ENCODE data around the gene KRTAP2-3. TPM values are rescaled to one million over a fixed set of nuclear protein-coding genes. Genes with fewer than 3 reads are reported as not detected.
"Not testable (repeated sequence)": the region's sequence is repeated elsewhere in the genome, so short reads cannot be mapped to it uniquely, and the experiment has no call there.

Gene KRTAP2-3
- total RNA-seq, 1 donor from 2014 or later: not detected

GRCh38 chr17:41067281-41067680 lies 7.4 kb upstream of the KRTAP2-3 start:
- Histone ChIP-seq H3K9me3 (ENCODE audit: control insufficient read depth in 3 of 3, low read length in 3 of 3) (no peaks in the 10 kb centered on the region), H3K27ac (ENCODE audit: low read depth, low read length) (no peak overlapping the region), H3K27me3 (ENCODE audit: control insufficient read depth in 3 of 3, insufficient read depth in 3 of 3, low read length in 3 of 3) (peaks cover 6 to 9% (median 7%) of the 10 kb centered on the region in 3 donors), H3K9ac (ENCODE audit: low read depth in 1 of 3, low read length in 3 of 3) (no peak overlapping the region), H3K4me1 (ENCODE audit: control insufficient read depth in 3 of 3, insufficient read depth in 3 of 3, low read length in 3 of 3) (no peaks in the 10 kb centered on the region), H3K4me3 (ENCODE audit: low read length in 3 of 3) (no peak overlapping the region), H3K36me3 (ENCODE audit: control insufficient read depth in 3 of 3, insufficient read depth in 3 of 3, low read length in 3 of 3) (no peaks in the 10 kb centered on the region)

- no peak within 1 kb of the TSS for H3K9ac ChIP-seq (ENCODE audit: low read depth in 1 of 3, low read length in 3 of 3)
- no peaks in the 10 kb centered on the region for H3K36me3 ChIP-seq (ENCODE audit: control insufficient read depth in 3 of 3, insufficient read depth in 3 of 3, low read length in 3 of 3)
- H3K27ac ChIP-seq (ENCODE audit: low read depth, low read length): no peak within 1 kb of the TSS
- H3K9me3 ChIP-seq (ENCODE audit: control insufficient read depth in 3 of 3, low read length in 3 of 3): no peaks in the 10 kb centered on the region
- peaks cover 3 to 9% (median 7%) of the 10 kb centered on the region in 3 donors for H3K27me3 ChIP-seq (ENCODE audit: control insufficient read depth in 3 of 3, insufficient read depth in 3 of 3, low read length in 3 of 3)
- H3K4me3 ChIP-seq (ENCODE audit: low read length in 3 of 3): no peak within 1 kb of the TSS
- H3K4me1 ChIP-seq (ENCODE audit: control insufficient read depth in 3 of 3, insufficient read depth in 3 of 3, low read length in 3 of 3): no peaks in the 10 kb centered on the region
These were observed 6.1 kb upstream of the KRTAP2-3 start, which contains the start of gene KRTAP2-4 for GRCh38 chr17:41065829-41066624. TSS of gene KRTAP2-4 (minus strand) at chr17:41065879. CDS start at chr17:41065845, 34 bp downstream.

- H3K9me3 ChIP-seq (ENCODE audit: control insufficient read depth in 3 of 3, low read length in 3 of 3); H3K4me3 ChIP-seq (ENCODE audit: low read length in 3 of 3); H3K9ac ChIP-seq (ENCODE audit: low read depth in 1 of 3, low read length in 3 of 3); H3K27ac ChIP-seq (ENCODE audit: low read depth, low read length); H3K4me1 ChIP-seq (ENCODE audit: control insufficient read depth in 3 of 3, insufficient read depth in 3 of 3, low read length in 3 of 3); H3K36me3 ChIP-seq (ENCODE audit: control insufficient read depth in 3 of 3, insufficient read depth in 3 of 3, low read length in 3 of 3): not testable (repeated sequence)
- peaks cover 5 to 12% (median 9%) of the 10 kb centered on the region in 3 donors for H3K27me3 ChIP-seq (ENCODE audit: control insufficient read depth in 3 of 3, insufficient read depth in 3 of 3, low read length in 3 of 3)
These were observed 5.2 kb upstream of the KRTAP2-3 start for GRCh38 chr17:41065016-41065689.

- H3K27me3 ChIP-seq (ENCODE audit: control insufficient read depth in 3 of 3, insufficient read depth in 3 of 3, low read length in 3 of 3): peaks cover 10 to 18% (median 11%) of the 10 kb centered on the region in 3 donors
- H3K9ac ChIP-seq (ENCODE audit: low read depth in 1 of 3, low read length in 3 of 3): no peak overlapping the region
- no peak overlapping the region for H3K27ac ChIP-seq (ENCODE audit: low read depth, low read length)
- no peaks in the 10 kb centered on the region for H3K4me1 ChIP-seq (ENCODE audit: control insufficient read depth in 3 of 3, insufficient read depth in 3 of 3, low read length in 3 of 3)
- H3K4me3 ChIP-seq (ENCODE audit: low read length in 3 of 3): no peak overlapping the region
- H3K36me3 ChIP-seq (ENCODE audit: control insufficient read depth in 3 of 3, insufficient read depth in 3 of 3, low read length in 3 of 3): no peaks in the 10 kb centered on the region
- no peaks in the 10 kb centered on the region for H3K9me3 ChIP-seq (ENCODE audit: control insufficient read depth in 3 of 3, low read length in 3 of 3)
These were observed 4.4 kb upstream of the KRTAP2-3 start for GRCh38 chr17:41064301-41064700.

- Histone ChIP-seq H3K4me1 (ENCODE audit: control insufficient read depth in 3 of 3, insufficient read depth in 3 of 3, low read length in 3 of 3) (no peaks in the 10 kb centered on the region), H3K4me3 (ENCODE audit: low read length in 3 of 3) (no peak overlapping the region), H3K9ac (ENCODE audit: low read depth in 1 of 3, low read length in 3 of 3) (no peak overlapping the region), H3K9me3 (ENCODE audit: control insufficient read depth in 3 of 3, low read length in 3 of 3) (no peaks in the 10 kb centered on the region), H3K36me3 (ENCODE audit: control insufficient read depth in 3 of 3, insufficient read depth in 3 of 3, low read length in 3 of 3) (no peaks in the 10 kb centered on the region), H3K27ac (ENCODE audit: low read depth, low read length) (no peak overlapping the region), H3K27me3 (ENCODE audit: control insufficient read depth in 3 of 3, insufficient read depth in 3 of 3, low read length in 3 of 3) (peaks cover 11 to 22% (median 15%) of the 10 kb centered on the region in 3 donors)
These were observed 3.5 kb upstream of the KRTAP2-3 start for GRCh38 chr17:41063449-41063848.

GRCh38 chr17:41061964-41062363 lies 2.0 kb upstream of the KRTAP2-3 start:
- Histone ChIP-seq H3K4me3 (ENCODE audit: low read length in 3 of 3) (no peak overlapping the region), H3K27ac (ENCODE audit: low read depth, low read length) (no peak overlapping the region), H3K9ac (ENCODE audit: low read depth in 1 of 3, low read length in 3 of 3) (no peak overlapping the region), H3K36me3 (ENCODE audit: control insufficient read depth in 3 of 3, insufficient read depth in 3 of 3, low read length in 3 of 3) (no peaks in the 10 kb centered on the region), H3K4me1 (ENCODE audit: control insufficient read depth in 3 of 3, insufficient read depth in 3 of 3, low read length in 3 of 3) (no peaks in the 10 kb centered on the region), H3K9me3 (ENCODE audit: control insufficient read depth in 3 of 3, low read length in 3 of 3) (no peaks in the 10 kb centered on the region), H3K27me3 (ENCODE audit: control insufficient read depth in 3 of 3, insufficient read depth in 3 of 3, low read length in 3 of 3) (peaks cover 11 to 22% (median 16%) of the 10 kb centered on the region in 3 donors)

GRCh38 chr17:41059276-41060051 lies 450 bp downstream of the KRTAP2-3 start:
- not testable (repeated sequence) for H3K4me1 ChIP-seq (ENCODE audit: control insufficient read depth in 3 of 3, insufficient read depth in 3 of 3, low read length in 3 of 3); H3K27ac ChIP-seq (ENCODE audit: low read depth, low read length); H3K9me3 ChIP-seq (ENCODE audit: control insufficient read depth in 3 of 3, low read length in 3 of 3); H3K36me3 ChIP-seq (ENCODE audit: control insufficient read depth in 3 of 3, insufficient read depth in 3 of 3, low read length in 3 of 3); H3K9ac ChIP-seq (ENCODE audit: low read depth in 1 of 3, low read length in 3 of 3); H3K4me3 ChIP-seq (ENCODE audit: low read length in 3 of 3)
- peaks cover 11 to 19% (median 12%) of the 10 kb centered on the region in 3 donors for H3K27me3 ChIP-seq (ENCODE audit: control insufficient read depth in 3 of 3, insufficient read depth in 3 of 3, low read length in 3 of 3)

- Histone ChIP-seq H3K9me3 (ENCODE audit: control insufficient read depth in 3 of 3, low read length in 3 of 3) (no peaks in the 10 kb centered on the region), H3K27ac (ENCODE audit: low read depth, low read length) (no peak overlapping the region), H3K9ac (ENCODE audit: low read depth in 1 of 3, low read length in 3 of 3) (no peak overlapping the region), H3K4me1 (ENCODE audit: control insufficient read depth in 3 of 3, insufficient read depth in 3 of 3, low read length in 3 of 3) (no peaks in the 10 kb centered on the region), H3K4me3 (ENCODE audit: low read length in 3 of 3) (no peak overlapping the region), H3K27me3 (ENCODE audit: control insufficient read depth in 3 of 3, insufficient read depth in 3 of 3, low read length in 3 of 3) (peaks cover 8 to 17% (median 14%) of the 10 kb centered on the region in 3 donors), H3K36me3 (ENCODE audit: control insufficient read depth in 3 of 3, insufficient read depth in 3 of 3, low read length in 3 of 3) (no peaks in the 10 kb centered on the region)
These were observed 1.2 kb downstream of the KRTAP2-3 start for GRCh38 chr17:41058741-41059140.

- H3K4me3 ChIP-seq (ENCODE audit: low read length in 3 of 3): no peak overlapping the region
- H3K9ac ChIP-seq (ENCODE audit: low read depth in 1 of 3, low read length in 3 of 3): no peak overlapping the region
- H3K36me3 ChIP-seq (ENCODE audit: control insufficient read depth in 3 of 3, insufficient read depth in 3 of 3, low read length in 3 of 3): no peaks in the 10 kb centered on the region
- peaks cover 0 to 5% (median 0%) of the 10 kb centered on the region in 3 donors for H3K9me3 ChIP-seq (ENCODE audit: control insufficient read depth in 3 of 3, low read length in 3 of 3)
- H3K27ac ChIP-seq (ENCODE audit: low read depth, low read length): no peak overlapping the region
- H3K27me3 ChIP-seq (ENCODE audit: control insufficient read depth in 3 of 3, insufficient read depth in 3 of 3, low read length in 3 of 3): peaks cover 7 to 15% (median 14%) of the 10 kb centered on the region in 3 donors
- H3K4me1 ChIP-seq (ENCODE audit: control insufficient read depth in 3 of 3, insufficient read depth in 3 of 3, low read length in 3 of 3): no peaks in the 10 kb centered on the region
These were observed 2.4 kb downstream of the KRTAP2-3 start for GRCh38 chr17:41057547-41057946.
